Ishikawa (cell line): Measurements from ENCODE around the gene AP2M1.

ENCODE experiments used
- CEBPB ChIP-seq: IDR thresholded peaks from 2 replicates; pipeline ENCODE4 v1.6.1; 2012
- CREB1 ChIP-seq: IDR thresholded peaks from 2 replicates; pipeline ENCODE4 v1.6.1; 2012; ENCODE audit warnings: low read depth
- EGR1 ChIP-seq: IDR thresholded peaks from 2 replicates; pipeline ENCODE4 v1.6.1; 2012
- EP300 ChIP-seq: IDR thresholded peaks from 2 replicates; pipeline ENCODE4 v1.6.1; 2012; ENCODE audit warnings: borderline replicate concordance
- MAX ChIP-seq: IDR thresholded peaks from 2 replicates; pipeline ENCODE4 v1.6.1; 2012
- NFIC ChIP-seq: IDR thresholded peaks from 2 replicates; pipeline ENCODE4 v1.6.1; 2012
- RAD21 ChIP-seq: IDR thresholded peaks from 2 replicates; pipeline ENCODE4 v1.6.1; 2012; ENCODE audit warnings: low read depth
- REST ChIP-seq: IDR thresholded peaks from 2 replicates; pipeline ENCODE4 v1.6.1; 2012; ENCODE audit warnings: low read depth, mild to moderate bottlenecking
- TAF1 ChIP-seq: IDR thresholded peaks from 2 replicates; pipeline ENCODE4 v1.6.1; 2012; ENCODE audit warnings: low read depth, mild to moderate bottlenecking
- TEAD4 ChIP-seq: IDR thresholded peaks from 2 replicates; pipeline ENCODE4 v1.6.1; 2012
- ZBTB7A ChIP-seq: IDR thresholded peaks from 2 replicates; pipeline ENCODE4 v1.6.1; 2012; ENCODE audit warnings: low read depth

- TF ChIP-seq CREB1 (no peak), ZBTB7A (no peak), TEAD4 (no peak), MAX (no peak), REST (no peak), EP300 (no peak), TAF1 (no peak), CEBPB (no peak), RAD21 (no peak), NFIC (no peak), EGR1 (no peak)
Observed at GRCh38 chr3:184175981-184176376, 1.3 kb downstream of the AP2M1 start.
